Coronary artery (tissue), 2 donors: ENCODE data around the gene LRRC38.

Experiments
- DNase-seq: peaks from one replicate; pipeline ENCODE4 v3.0.0-alpha.2; 2017; ENCODE audit warnings: low spot score
- H3K27ac ChIP-seq, 2 donors: fragments of 200-600 bp; sonication (generic); one replicate each; pipeline ENCODE4 v1.5.1; 2016 to 2019
- H3K4me3 ChIP-seq: fragments of 200-600 bp; sonication (generic); 2 replicates; pipeline ENCODE4 v1.5.1; 2016; ENCODE audit warnings: mild to moderate bottlenecking, moderate library complexity
- TF ChIP-seq, protein P1 (sequence below): fragments of 200-600 bp; sonication (generic); IDR thresholded peaks from one replicate; pipeline ENCODE4 v1.5.1; 2019; ENCODE audit warnings: antibody characterized with exemption

LRRC38 gene

GRCh38 chr1:13520985-13521384 lies 7.2 kb upstream of the LRRC38 start:
- TF ChIP-seq, protein P1, sequence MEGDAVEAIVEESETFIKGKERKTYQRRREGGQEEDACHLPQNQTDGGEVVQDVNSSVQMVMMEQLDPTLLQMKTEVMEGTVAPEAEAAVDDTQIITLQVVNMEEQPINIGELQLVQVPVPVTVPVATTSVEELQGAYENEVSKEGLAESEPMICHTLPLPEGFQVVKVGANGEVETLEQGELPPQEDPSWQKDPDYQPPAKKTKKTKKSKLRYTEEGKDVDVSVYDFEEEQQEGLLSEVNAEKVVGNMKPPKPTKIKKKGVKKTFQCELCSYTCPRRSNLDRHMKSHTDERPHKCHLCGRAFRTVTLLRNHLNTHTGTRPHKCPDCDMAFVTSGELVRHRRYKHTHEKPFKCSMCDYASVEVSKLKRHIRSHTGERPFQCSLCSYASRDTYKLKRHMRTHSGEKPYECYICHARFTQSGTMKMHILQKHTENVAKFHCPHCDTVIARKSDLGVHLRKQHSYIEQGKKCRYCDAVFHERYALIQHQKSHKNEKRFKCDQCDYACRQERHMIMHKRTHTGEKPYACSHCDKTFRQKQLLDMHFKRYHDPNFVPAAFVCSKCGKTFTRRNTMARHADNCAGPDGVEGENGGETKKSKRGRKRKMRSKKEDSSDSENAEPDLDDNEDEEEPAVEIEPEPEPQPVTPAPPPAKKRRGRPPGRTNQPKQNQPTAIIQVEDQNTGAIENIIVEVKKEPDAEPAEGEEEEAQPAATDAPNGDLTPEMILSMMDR = no peak
- no peak for DNase-seq
- H3K27ac ChIP-seq = no peak overlapping the region
- H3K4me3 ChIP-seq = no peak overlapping the region

GRCh38 chr1:13517193-13517812 lies 3.5 kb upstream of the LRRC38 start:
- Histone ChIP-seq H3K4me3 (no peak overlapping the region), H3K27ac (no peak overlapping the region)
- no peak for DNase-seq
- TF ChIP-seq, protein P1 = no peak

DNA sequence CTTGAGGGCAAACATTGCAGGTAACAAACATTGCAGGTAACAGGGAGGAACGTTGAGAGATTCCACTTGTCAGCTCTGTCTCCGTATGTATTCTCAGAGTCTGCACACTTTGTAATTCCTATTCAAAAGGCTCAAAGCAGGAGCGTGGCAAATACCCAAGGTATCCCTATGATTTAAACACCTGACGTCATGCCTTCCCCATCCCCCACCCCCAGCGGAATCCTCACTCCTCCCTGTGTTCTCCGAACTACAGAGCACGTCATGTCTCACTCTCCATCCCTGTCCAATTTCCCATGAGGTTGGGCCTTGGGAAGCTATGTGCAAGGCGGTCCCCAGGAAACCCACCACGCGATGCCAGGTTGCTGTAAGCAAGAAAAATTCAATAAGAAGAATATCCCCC lies 2.8 kb upstream of the LRRC38 start:
- TF ChIP-seq, protein P1 = no peak
- Histone ChIP-seq H3K4me3 (no peak overlapping the region), H3K27ac (no peak overlapping the region)
- no peak for DNase-seq

GRCh38 chr1:13514821-13515220 lies 1.0 kb upstream of the LRRC38 start:
- Histone ChIP-seq H3K27ac (no peak overlapping the region), H3K4me3 (no peak overlapping the region)
- TF ChIP-seq, protein P1 = no peak
- DNase-seq = no peak

DNA sequence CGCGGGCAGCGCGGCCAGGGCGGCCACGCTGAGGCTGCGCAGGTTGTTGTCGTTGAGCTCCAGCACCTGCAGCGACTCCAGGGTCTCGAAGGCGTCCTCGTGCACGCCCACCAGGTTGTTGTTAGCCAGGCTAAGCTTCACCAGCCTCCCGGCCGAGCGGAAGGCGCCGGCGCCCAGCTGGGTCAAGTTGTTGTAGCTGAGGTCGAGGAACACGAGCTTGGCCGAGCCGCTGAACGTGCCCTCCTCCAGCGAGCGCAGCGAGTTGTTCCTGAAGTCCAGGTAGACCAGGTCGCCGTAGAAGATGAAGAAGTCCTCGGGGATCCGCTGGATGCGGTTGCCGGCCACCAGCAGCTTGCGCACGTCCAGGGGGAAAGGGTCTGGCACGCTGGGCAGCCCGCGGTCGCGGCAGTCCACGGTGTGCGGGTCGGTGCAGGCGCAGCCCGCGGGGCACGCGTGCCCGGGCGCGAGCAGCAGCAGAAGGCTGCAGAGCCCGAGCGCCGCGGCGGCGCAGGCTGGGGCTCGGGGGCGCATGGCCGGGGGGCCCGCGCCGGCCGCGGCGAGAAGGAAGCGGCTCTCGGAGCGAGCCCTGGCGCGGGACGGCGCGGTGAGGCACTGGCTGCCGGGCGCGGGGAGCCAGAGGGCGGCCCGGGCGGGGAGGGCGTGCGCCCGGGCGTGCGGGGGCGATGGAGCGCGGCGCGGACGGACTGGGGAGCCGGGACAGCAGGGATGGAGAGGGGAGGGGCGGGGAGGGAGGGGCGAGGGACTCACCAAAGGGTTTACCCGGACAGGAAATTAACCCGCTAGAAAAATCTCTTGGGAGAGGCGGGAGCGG lies 524 bp downstream of the LRRC38 start:
- TF ChIP-seq, protein P1 = no peak
- no peak for DNase-seq
- Histone ChIP-seq H3K27ac (no peak overlapping the region), H3K4me3 (peak overlapping the region; percentile 7)

DNA sequence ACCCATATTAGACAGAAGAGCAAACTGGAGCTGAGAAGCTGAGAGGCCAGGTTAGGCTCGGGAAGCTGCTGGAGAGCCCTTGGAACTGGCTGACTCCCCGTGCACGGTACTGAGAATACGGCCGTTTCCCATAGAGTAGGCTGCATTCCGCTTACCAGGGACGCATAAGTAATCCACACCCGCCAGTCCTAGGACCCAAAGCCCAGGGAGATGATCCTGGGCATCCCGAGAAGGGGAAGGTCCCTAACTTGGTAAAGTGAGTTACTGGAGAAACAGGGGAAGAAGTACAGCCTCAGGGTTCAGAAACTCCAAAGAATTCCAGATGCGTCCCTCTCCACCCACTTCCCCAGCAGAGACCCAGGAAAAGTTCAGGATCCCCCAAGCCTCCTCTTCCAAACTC lies 1.3 kb downstream of the LRRC38 start:
- H3K27ac ChIP-seq = no peak overlapping the region
- H3K4me3 ChIP-seq = no peak overlapping the region
- TF ChIP-seq, protein P1 = no peak
- DNase-seq = no peak

GRCh38 chr1:13510499-13510898 lies 3.3 kb downstream of the LRRC38 start:
- TF ChIP-seq, protein P1 = no peak
- H3K4me3 ChIP-seq = no peak overlapping the region

More at GRCh38 chr1:13510499-13510898, 3.3 kb downstream of the LRRC38 start:
- no peak for DNase-seq
- H3K27ac ChIP-seq = no peak overlapping the region
